PC-3 (cell line): ENCODE results near the gene IPP. TPM values are rescaled to one million over a fixed set of nuclear protein-coding genes. Genes with fewer than 3 reads are reported as not detected.

ENCODE experiments used
- ATAC-seq: fragments of 200-7000 bp; cut with Tn5 transposase; 2 replicates; pipeline ENCODE4 v1.9.1; 2020; ENCODE audit warnings: mild to moderate bottlenecking, moderate library complexity
- BruUV-seq: library from RNA; stranded (reverse); fragments of 400-500 nt; replicated peaks from 2 replicates; lab custom pipeline; 2021; lab: Mats Ljungman, UMichigan
- CTCF ChIA-PET: fragments of 300-600 bp; sonication (Branson Sonifier 250); formaldehyde crosslinking; loops from one replicate; lab custom pipeline; 2022; ENCODE audit warnings: antibody characterized with exemption; lab: Charles Lee
- POLR2A ChIA-PET: fragments of 300-600 bp; sonication (Branson Sonifier 250); formaldehyde crosslinking; loops from one replicate; lab custom pipeline; 2022; ENCODE audit warnings: antibody characterized with exemption; ENCODE audit not compliant: unreplicated experiment; lab: Charles Lee
- DNase-seq: peaks from one replicate; pipeline ENCODE4 v3.0.0-alpha.2; 2015
- H2AFZ ChIP-seq: fragments of 300-600 bp; sonication (generic); 2 replicates; pipeline ENCODE4 v1.6.0; 2016; ENCODE audit warnings: antibody characterized with exemption, low read length
- H3F3A ChIP-seq: fragments of 300-600 bp; sonication (generic); one replicate; pipeline ENCODE4 v1.6.0; 2017; ENCODE audit warnings: antibody characterized with exemption, low read length, control low read depth, mild to moderate bottlenecking; ENCODE audit not compliant: unreplicated experiment
- H3K27ac ChIP-seq: fragments of 300-600 bp; sonication (generic); 2 replicates; pipeline ENCODE4 v1.5.1; 2016; ENCODE audit warnings: mild to moderate bottlenecking, low read length
- H3K27me3 ChIP-seq: fragments of 300-600 bp; sonication (generic); 2 replicates; pipeline ENCODE4 v1.6.1; 2016; ENCODE audit warnings: low read length, mixed read lengths
- H3K36me3 ChIP-seq: fragments of 300-600 bp; sonication (generic); 2 replicates; pipeline ENCODE4 v1.6.1; 2016; ENCODE audit warnings: low read depth, mixed run types, low read length, mixed read lengths
- H3K4me1 ChIP-seq: fragments of 300-600 bp; sonication (generic); 2 replicates; pipeline ENCODE4 v1.5.1; 2016; ENCODE audit warnings: low read length; ENCODE audit not compliant: insufficient read depth
- H3K4me2 ChIP-seq: fragments of 300-600 bp; sonication (generic); 2 replicates; pipeline ENCODE4 v1.6.0; 2016; ENCODE audit warnings: low read length
- H3K4me3 ChIP-seq: fragments of 300-600 bp; sonication (generic); 2 replicates; pipeline ENCODE4 v1.5.1; 2016; ENCODE audit warnings: mild to moderate bottlenecking, low read length, mixed read lengths
- H3K79me2 ChIP-seq: fragments of 300-600 bp; sonication (generic); 2 replicates; pipeline ENCODE4 v1.6.1; 2017; ENCODE audit warnings: low read length, mixed read lengths
- H3K9ac ChIP-seq: fragments of 300-600 bp; sonication (generic); 2 replicates; pipeline ENCODE4 v1.6.0; 2016; ENCODE audit warnings: mild to moderate bottlenecking, low read length
- H3K9me2 ChIP-seq: fragments of 300-600 bp; sonication (generic); replicated peaks from 2 replicates; pipeline ENCODE4 v1.6.1; 2016; ENCODE audit warnings: mixed run types, low read length, mixed read lengths
- H3K9me3 ChIP-seq: fragments of 300-600 bp; sonication (generic); 2 replicates; pipeline ENCODE4 v1.6.1; 2016; ENCODE audit warnings: low read length, mixed read lengths
- H4K20me1 ChIP-seq: fragments of 300-600 bp; sonication (generic); 2 replicates; pipeline ENCODE4 v1.6.1; 2016; ENCODE audit warnings: low read length, mixed read lengths
- EZH2 ChIP-seq: fragments of 300-600 bp; sonication (generic); IDR thresholded peaks from one replicate; pipeline ENCODE4 v1.6.1; 2017; ENCODE audit warnings: antibody characterized with exemption, mild to moderate bottlenecking, low read length; ENCODE audit not compliant: unreplicated experiment
- EZH2phosphoT487 ChIP-seq: fragments of 300-600 bp; sonication (generic); IDR thresholded peaks from 2 replicates; pipeline ENCODE4 v1.6.1; 2018; ENCODE audit warnings: mild to moderate bottlenecking, antibody characterized with exemption, low read length, borderline replicate concordance
- intact Hi-C: fragments of 100-400 bp; cut with micrococcal nuclease; formaldehyde crosslinking; loops from 2 replicates; pipeline ENCODE4 v1.9.0; 2023
- total RNA-seq: library from RNA; depleted of rRNA; stranded (reverse); fragments of >200 nt; gene quantifications from 2 replicates; pipeline ENCODE4 v1.2.3, GENCODE V29; 2014
- TF ChIP-seq, protein P1 (sequence below): fragments of 300-600 bp; sonication (generic); conservative IDR thresholded peaks from 2 replicates; pipeline ENCODE4 v1.5.1; 2017; ENCODE audit warnings: antibody characterized with exemption, low read depth, mild to moderate bottlenecking, low read length

IPP gene
- total RNA-seq, 1 experiment from 2014 or later, result 6.6 TPM

DNA sequence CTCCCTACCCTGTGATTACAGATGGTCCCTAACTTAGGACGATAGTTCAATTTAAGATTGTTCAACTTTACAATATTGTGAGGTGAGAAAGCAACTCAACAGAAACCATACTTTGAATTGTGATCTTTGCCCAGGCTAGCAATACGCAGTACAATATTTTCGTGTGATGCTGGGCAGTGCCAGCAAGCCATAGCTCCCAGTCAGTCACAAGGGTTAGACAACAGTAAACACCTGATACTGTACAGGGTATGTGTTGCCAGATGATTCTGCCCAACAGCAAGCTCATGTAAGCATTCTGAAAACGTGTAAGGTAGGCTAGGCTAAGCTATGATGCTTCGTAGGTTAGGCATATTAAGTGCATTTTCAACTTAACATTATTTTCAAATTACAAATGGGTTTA, 76.0 kb downstream of the IPP start:
- peaks cover 25% of the 10 kb centered on the region; the same call in 1 of the 2 replicates for H3K36me3 ChIP-seq
- H3K4me3 ChIP-seq, result no peak overlapping the region
- ATAC-seq, result no peak
- H3K27me3 ChIP-seq, result no peaks in the 10 kb centered on the region
- DNase-seq, result no peak
- ChIA-PET CTCF (no interaction called here), POLR2A (no interaction called here)
- TF ChIP-seq, protein P1, sequence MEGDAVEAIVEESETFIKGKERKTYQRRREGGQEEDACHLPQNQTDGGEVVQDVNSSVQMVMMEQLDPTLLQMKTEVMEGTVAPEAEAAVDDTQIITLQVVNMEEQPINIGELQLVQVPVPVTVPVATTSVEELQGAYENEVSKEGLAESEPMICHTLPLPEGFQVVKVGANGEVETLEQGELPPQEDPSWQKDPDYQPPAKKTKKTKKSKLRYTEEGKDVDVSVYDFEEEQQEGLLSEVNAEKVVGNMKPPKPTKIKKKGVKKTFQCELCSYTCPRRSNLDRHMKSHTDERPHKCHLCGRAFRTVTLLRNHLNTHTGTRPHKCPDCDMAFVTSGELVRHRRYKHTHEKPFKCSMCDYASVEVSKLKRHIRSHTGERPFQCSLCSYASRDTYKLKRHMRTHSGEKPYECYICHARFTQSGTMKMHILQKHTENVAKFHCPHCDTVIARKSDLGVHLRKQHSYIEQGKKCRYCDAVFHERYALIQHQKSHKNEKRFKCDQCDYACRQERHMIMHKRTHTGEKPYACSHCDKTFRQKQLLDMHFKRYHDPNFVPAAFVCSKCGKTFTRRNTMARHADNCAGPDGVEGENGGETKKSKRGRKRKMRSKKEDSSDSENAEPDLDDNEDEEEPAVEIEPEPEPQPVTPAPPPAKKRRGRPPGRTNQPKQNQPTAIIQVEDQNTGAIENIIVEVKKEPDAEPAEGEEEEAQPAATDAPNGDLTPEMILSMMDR, result no peak
- TF ChIP-seq EZH2 (no peak), EZH2phosphoT487 (no peak)
- peaks cover 67% of the 10 kb centered on the region for H4K20me1 ChIP-seq
- H3K4me2 ChIP-seq, result no peak overlapping the region
- no peak overlapping the region for H3K27ac ChIP-seq
- H3K4me1 ChIP-seq, result peaks cover 8% of the 10 kb centered on the region
- intact Hi-C loops, result no loop called here
- H3K9me2 ChIP-seq, result no peaks in the 10 kb centered on the region
- H3K9me3 ChIP-seq, result no peaks in the 10 kb centered on the region
- peaks cover 98% of the 10 kb centered on the region for H3K79me2 ChIP-seq
- H3F3A ChIP-seq, result no peaks in the 10 kb centered on the region
- no peak overlapping the region for H2AFZ ChIP-seq
- BruUV-seq, result no TSS peak
- no peak overlapping the region for H3K9ac ChIP-seq

DNA sequence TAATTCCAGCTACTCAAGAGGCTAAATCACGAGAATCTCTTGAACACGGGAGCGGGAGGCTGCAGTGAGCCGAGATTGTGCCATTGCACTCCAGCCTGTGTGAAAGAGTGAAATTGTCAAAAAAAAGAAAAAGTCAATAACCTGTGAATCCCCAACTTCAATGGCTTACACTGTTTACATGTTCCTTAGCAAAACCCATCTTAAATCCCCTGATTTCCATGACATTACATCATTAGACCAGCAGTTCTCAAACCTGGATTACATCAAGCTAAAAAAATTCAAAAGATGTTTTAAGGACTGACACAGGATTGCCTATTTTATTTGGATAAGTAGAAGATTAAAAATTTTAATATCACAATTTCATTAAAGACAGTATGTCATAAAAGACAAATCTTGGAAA, 76.5 kb downstream of the IPP start:
- DNase-seq, result no peak
- Histone ChIP-seq H3K4me3 (no peak overlapping the region), H3K27ac (no peak overlapping the region), H4K20me1 (peaks cover 67% of the 10 kb centered on the region), H3K36me3 (peaks cover 25% of the 10 kb centered on the region; the same call in 1 of the 2 replicates), H2AFZ (no peak overlapping the region), H3F3A (no peaks in the 10 kb centered on the region), H3K4me1 (peaks cover 3% of the 10 kb centered on the region; the same call in 1 of the 2 replicates), H3K9ac (no peak overlapping the region), H3K4me2 (no peak overlapping the region), H3K27me3 (no peaks in the 10 kb centered on the region), H3K9me3 (no peaks in the 10 kb centered on the region), H3K79me2 (peaks cover 98% of the 10 kb centered on the region), H3K9me2 (no peaks in the 10 kb centered on the region)
- intact Hi-C loops, result no loop called here
- CTCF ChIA-PET, result no interaction called here
- POLR2A ChIA-PET, result no interaction called here
- ATAC-seq, result no peak
- TF ChIP-seq, protein P1, result no peak
- TF ChIP-seq EZH2, result no peak
- TF ChIP-seq EZH2phosphoT487, result no peak
- no TSS peak for BruUV-seq

DNA sequence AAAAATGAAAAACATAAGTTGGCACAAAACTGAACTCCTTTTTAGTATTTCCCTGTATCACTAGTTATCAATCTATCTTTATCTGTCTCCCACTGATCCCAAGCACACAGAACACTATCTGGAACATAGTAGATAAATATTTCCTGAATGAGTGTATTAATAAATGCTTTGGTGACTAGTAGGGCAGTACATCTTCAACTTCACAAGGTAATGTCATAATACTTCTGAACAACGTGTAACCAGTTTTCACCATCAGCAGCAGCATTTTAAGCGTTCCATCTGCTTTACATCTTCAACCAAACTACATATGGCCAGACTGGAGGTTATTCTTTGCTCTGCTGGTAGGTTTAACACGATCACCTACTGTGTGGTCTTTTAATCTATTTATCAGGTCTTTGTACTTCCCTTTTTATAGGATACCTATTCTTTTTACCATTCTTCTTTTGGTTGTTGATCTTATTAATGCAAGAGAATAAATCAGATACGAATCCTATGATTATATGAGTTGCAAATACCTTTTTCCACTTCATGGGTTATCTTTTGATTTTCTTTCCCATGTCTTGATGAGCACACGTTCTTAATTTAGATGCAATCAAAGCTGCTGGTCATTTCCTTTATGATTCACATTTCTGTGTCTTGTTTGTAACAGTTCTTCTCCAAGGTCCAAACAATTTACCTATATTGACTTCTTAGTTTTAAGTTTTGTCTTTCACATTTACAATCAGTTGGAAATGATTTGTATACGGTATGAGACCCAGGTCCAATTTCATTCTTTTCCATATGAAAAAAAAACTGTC, 80.4 kb downstream of the IPP start:
- no TSS peak for BruUV-seq
- no peak overlapping the region for H3K27ac ChIP-seq
- DNase-seq, result no peak
- intact Hi-C loops, result no loop called here
- H3K4me1 ChIP-seq, result no peaks in the 10 kb centered on the region
- peaks cover 99% of the 10 kb centered on the region for H3K79me2 ChIP-seq
- no peak overlapping the region for H3K4me3 ChIP-seq
- no peak overlapping the region for H2AFZ ChIP-seq
- CTCF ChIA-PET, result no interaction called here
- peaks cover 58% of the 10 kb centered on the region for H4K20me1 ChIP-seq
- H3K27me3 ChIP-seq, result no peaks in the 10 kb centered on the region
- no peaks in the 10 kb centered on the region for H3F3A ChIP-seq
- POLR2A ChIA-PET, result no interaction called here
- no peak overlapping the region for H3K9ac ChIP-seq
- no peaks in the 10 kb centered on the region for H3K9me2 ChIP-seq
- peaks cover 25% of the 10 kb centered on the region; the same call in 1 of the 2 replicates for H3K36me3 ChIP-seq
- H3K9me3 ChIP-seq, result no peaks in the 10 kb centered on the region
- H3K4me2 ChIP-seq, result no peak overlapping the region
- ATAC-seq, result no peak
- TF ChIP-seq, protein P1, result no peak
- TF ChIP-seq EZH2phosphoT487, result no peak
- no peak for TF ChIP-seq EZH2
